GM12878 (cell line): ENCODE data around the gene ADGRL3. TPM values are rescaled to one million over a fixed set of nuclear protein-coding genes. Genes with fewer than 3 reads are reported as not detected.
A peak's percentile ranks its signal among the peaks of the same experiment; 100 is the strongest.

Source experiments
- ATAC-seq: fragments of 200-7000 bp; cut with Tn5 transposase; 3 replicates; pipeline ENCODE4 v1.9.1; 2020; ENCODE audit warnings: mild to moderate bottlenecking, moderate library complexity
- BruUV-seq: library from RNA; stranded (reverse); fragments of 400-500 nt; replicated peaks from 2 replicates; lab custom pipeline; 2021; lab: Mats Ljungman, UMichigan
- CTCF ChIA-PET: fragments of 300-600 bp; sonication (Branson Sonifier 250); formaldehyde crosslinking; extraction: SDS; loops from one replicate; lab custom pipeline; 2021; ENCODE audit warnings: inconsistent platforms; lab: Yijun Ruan, JAX
- POLR2A ChIA-PET: fragments of 350-600 bp; formaldehyde crosslinking; extraction: SDS; loops from one replicate; lab custom pipeline; 2021; ENCODE audit warnings: inconsistent platforms; lab: Charles Lee
- RAD21 ChIA-PET: fragments of 300-600 bp; sonication (Branson Sonifier 250); formaldehyde crosslinking; loops from one replicate; lab custom pipeline; 2023; ENCODE audit warnings: antibody characterized with exemption; ENCODE audit not compliant: unreplicated experiment; lab: Charles Lee
- SMC1A ChIA-PET: fragments of 300-600 bp; sonication (Branson Sonifier 250); formaldehyde crosslinking; loops from one replicate; lab custom pipeline; 2023; ENCODE audit not compliant: unreplicated experiment, uncharacterized antibody; lab: Charles Lee
- DNase-seq: peaks from one replicate; pipeline ENCODE4 v3.0.0-alpha.2; 2011; ENCODE audit warnings: low read depth, low spot score
- FAIRE-seq: peaks from 3 replicates; lab custom pipeline; 2011; peaks lifted over from hg19 to GRCh38; lab: Jason Lieb, UNC
- H2AFZ ChIP-seq: 2 replicates; pipeline ENCODE4 v1.6.0; 2011; ENCODE audit warnings: low read depth, low read length, control low read depth; ENCODE audit not compliant: control insufficient read depth
- H3K27ac ChIP-seq: 2 replicates; pipeline ENCODE4 v1.5.1; 2011; ENCODE audit warnings: control low read depth; ENCODE audit not compliant: control insufficient read depth, insufficient read depth
- H3K27me3 ChIP-seq, 2 experiments: replicated peaks in 1 of 2; 2 replicates each; pipeline versions ENCODE4 v1.6.0 to v1.6.1; 2011; ENCODE audit warnings: low read length in 1 of 2; ENCODE audit not compliant: control insufficient read depth in 2 of 2, insufficient read depth in 2 of 2
- H3K36me3 ChIP-seq, 2 experiments: 2 replicates each; pipeline ENCODE4 v1.5.1; 2011; ENCODE audit warnings: low read length in 1 of 2; ENCODE audit not compliant: control insufficient read depth in 2 of 2, insufficient read depth in 2 of 2
- H3K4me1 ChIP-seq: 2 replicates; pipeline ENCODE4 v1.6.1; 2011; ENCODE audit warnings: mild to moderate bottlenecking, low read length, moderate library complexity, mixed read lengths; ENCODE audit not compliant: control insufficient read depth, insufficient read depth
- H3K4me2 ChIP-seq: 2 replicates; pipeline ENCODE4 v1.6.0; 2011; ENCODE audit warnings: control low read depth; ENCODE audit not compliant: control insufficient read depth, insufficient read depth
- H3K4me3 ChIP-seq: fragments of 200-600 bp; sonication (generic); 2 replicates; pipeline ENCODE4 v1.5.1; 2016
- H3K79me2 ChIP-seq: 2 replicates; pipeline ENCODE4 v1.6.0; 2011; ENCODE audit warnings: low read length; ENCODE audit not compliant: control insufficient read depth, insufficient read depth
- H3K9ac ChIP-seq: 2 replicates; pipeline ENCODE4 v1.8.0; 2011; ENCODE audit warnings: low read length, control low read depth, mixed read lengths; ENCODE audit not compliant: control insufficient read depth, insufficient read depth
- H3K9me3 ChIP-seq: replicated peaks from 3 replicates; pipeline ENCODE4 v1.5.1; 2011; ENCODE audit warnings: mild to moderate bottlenecking, low read length; ENCODE audit not compliant: control insufficient read depth, insufficient read depth
- H4K20me1 ChIP-seq: 2 replicates; pipeline ENCODE4 v1.6.0; 2011; ENCODE audit not compliant: control insufficient read depth, insufficient read depth
- ESRRA ChIP-seq: IDR thresholded peaks from 2 replicates; pipeline ENCODE4 v1.6.1; 2012; ENCODE audit warnings: mild to moderate bottlenecking, low read length, improper control_type of control experiment
- ETV6 ChIP-seq, 2 experiments: fragments of 450-650 bp in 1 of 2; IDR thresholded peaks in 1 of 2; conservative IDR thresholded peaks in 1 of 2; 2 replicates each; pipeline ENCODE4 v1.6.1; 2014; ENCODE audit warnings: antibody characterized with exemption in 1 of 2, borderline replicate concordance in 1 of 2, low read depth in 1 of 2, mild to moderate bottlenecking in 1 of 2, moderate library complexity in 1 of 2
- FOXK2 ChIP-seq: fragments of 450-650 bp; IDR thresholded peaks from 2 replicates; pipeline ENCODE4 v1.6.1; 2017; ENCODE audit warnings: mild to moderate bottlenecking, moderate library complexity
- NR2C2 ChIP-seq: IDR thresholded peaks from 2 replicates; pipeline ENCODE4 v1.6.1; 2011; ENCODE audit warnings: borderline replicate concordance, low read depth; ENCODE audit not compliant: control insufficient read depth, insufficient read length
- NRF1 ChIP-seq: conservative IDR thresholded peaks from 2 replicates; pipeline ENCODE4 v1.6.1; 2011; ENCODE audit warnings: mild to moderate bottlenecking, low read depth, low read length, improper control_type of control experiment
- RUNX3 ChIP-seq: IDR thresholded peaks from 2 replicates; pipeline ENCODE4 v1.6.1; 2012; ENCODE audit warnings: low read length, inconsistent platforms
- whole genome bisulfite sequencing: methylation state at CpG from one replicate; pipeline ENCODE4 v1.1.6; 2016; ENCODE audit warnings: low lambda C conversion rate; ENCODE audit not compliant: insufficient replicate concordance, insufficient coverage; ENCODE audit errors: missing lambda C conversion rate; 5-methylcytosine and 5-hydroxymethylcytosine counted together
- in situ Hi-C: fragments of 300-500 bp; cut with MboI; formaldehyde crosslinking; loops from 9 replicates; pipeline ENCODE4 v1.14.3; 2018; ENCODE audit warnings: mixed read lengths
- intact Hi-C: fragments of 100-400 bp; cut with micrococcal nuclease; formaldehyde crosslinking; loops from one replicate; pipeline ENCODE4 v1.14.2; 2022; ENCODE audit not compliant: unreplicated experiment
- polyA plus RNA-seq, 11 experiments: library from polyadenylated mRNA; depleted of rRNA in 4 of 11; unstranded in 6 of 11; stranded (reverse) in 5 of 11; fragments of >200 nt; fragmentation: Nextera tagmentation in 4 of 11; fragmentation: Illumina TruSeq in 1 of 11; extraction: Ambion mirVana in 4 of 11; extraction: Trizol in 1 of 11; gene quantifications; 1 replicate in 1 of 11; 2 replicates in 10 of 11; pipeline versions ENCODE4 v1.2.1 to v1.2.3, GENCODE V29; 2011 to 2016; ENCODE audit warnings: inconsistent platforms in 2 of 11, missing spikeins in 2 of 11, low read depth in 1 of 11
- total RNA-seq, 4 experiments: library from RNA; depleted of rRNA in 3 of 4; stranded (reverse); fragments of >200 nt in 3 of 4; fragmentation: Illumina TruSeq in 1 of 4; extraction: Trizol in 1 of 4; gene quantifications; 2 replicates each; pipeline versions ENCODE4 v1.2.1 to v1.2.3, GENCODE V29; 2013 to 2021
- TF ChIP-seq, protein P1 (sequence below): IDR thresholded peaks from 2 replicates; pipeline ENCODE4 v1.6.1; 2011; ENCODE audit warnings: low read depth, mild to moderate bottlenecking, low read length, moderate library complexity, borderline replicate concordance; ENCODE audit errors: extremely low read depth
- TF ChIP-seq, protein P2 (sequence below): fragments of 450-650 bp; IDR thresholded peaks from 2 replicates; pipeline ENCODE4 v1.6.1; 2017; ENCODE audit warnings: antibody characterized with exemption, mild to moderate bottlenecking, moderate library complexity
- TF ChIP-seq, protein P3 (sequence below): fragments of 450-650 bp; IDR thresholded peaks from 2 replicates; pipeline ENCODE4 v1.6.1; 2016; ENCODE audit warnings: mild to moderate bottlenecking, moderate library complexity, borderline replicate concordance

Gene ADGRL3
- total and polyA plus RNA-seq, 10 of the 15 experiments (the other 5 are each of a cell fraction or from before 2014, with no cell fraction given), result 1.1 TPM; not detected in 9

DNA sequence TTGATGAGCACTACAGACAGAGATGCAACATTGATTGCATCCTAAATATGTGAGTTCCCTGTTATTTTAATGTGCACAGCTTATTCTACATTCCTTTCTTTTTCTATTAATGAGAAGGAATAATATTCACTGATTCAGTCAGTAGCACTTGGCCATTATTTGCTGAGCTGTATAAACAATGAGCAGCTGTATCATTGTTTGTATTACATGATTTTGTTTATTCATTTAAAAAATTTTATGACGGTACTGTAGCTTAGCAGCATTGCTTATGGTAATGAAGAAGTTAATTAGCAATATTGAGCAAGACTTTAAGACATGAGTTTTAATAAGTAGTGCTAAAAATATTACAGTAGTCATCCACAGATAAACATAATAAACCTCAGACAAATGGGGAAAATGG is 582.0 kb downstream of the ADGRL3 start:
- no peak overlapping the region for H3K4me3 ChIP-seq
- H3K79me2 ChIP-seq, result no peaks in the 10 kb centered on the region
- BruUV-seq, result no TSS peak
- ATAC-seq (no peak), FAIRE-seq (no peak), DNase-seq (no peak)
- H3K4me1 ChIP-seq, result no peaks in the 10 kb centered on the region
- H3K9me3 ChIP-seq, result no peaks in the 10 kb centered on the region
- no peak overlapping the region for H2AFZ ChIP-seq
- ChIA-PET SMC1A (interaction anchor here (0.7 to 1.2 kb wide), 2 partner anchors 53 to 1281 kb away, joined by 3 to 4 read pairs; no protein-coding TSS in a partner anchor), CTCF (no interaction called here), RAD21 (no interaction called here), POLR2A (no interaction called here)
- no peak overlapping the region for H3K27ac ChIP-seq
- no peak overlapping the region for H3K9ac ChIP-seq
- H3K27me3 ChIP-seq, result no peaks in the 10 kb centered on the region
- intact Hi-C loops, result no loop called here
- no peaks in the 10 kb centered on the region for H3K36me3 ChIP-seq
- no peak for TF ChIP-seq FOXK2
- TF ChIP-seq ETV6 (conservative IDR thresholded peaks at IDR 0.05 in 1 of 2, IDR thresholded peaks at IDR 0.05 in 1 of 2; ENCODE audit: borderline replicate concordance in 1 of 2, low read depth in 1 of 2), result no peak
- 78% methylated on average over 1 of the region's 1 CpG for WGBS
- in situ Hi-C loops, result no loop called here
- H3K4me2 ChIP-seq, result no peak overlapping the region
- H4K20me1 ChIP-seq, result no peaks in the 10 kb centered on the region

DNA sequence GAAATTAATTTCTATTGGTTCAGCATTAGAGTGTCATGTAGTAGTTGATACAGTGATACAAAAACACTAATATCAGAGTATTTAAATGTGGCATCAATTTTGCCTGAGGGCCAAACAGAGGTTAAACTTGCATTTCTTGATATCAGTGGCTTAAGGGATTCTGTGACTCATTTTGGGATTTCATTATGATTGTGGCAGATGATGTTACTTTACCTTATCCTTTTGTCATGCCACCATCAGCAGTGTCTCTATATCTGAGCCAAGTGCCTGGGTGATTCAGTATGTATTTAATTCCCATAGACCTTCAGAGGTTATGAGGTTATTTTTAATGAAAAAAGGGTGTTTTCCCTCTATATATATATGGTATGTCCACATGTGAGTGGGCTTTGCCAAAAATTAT is 582.9 kb downstream of the ADGRL3 start:
- intact Hi-C loops, result no loop called here
- ChIA-PET CTCF (no interaction called here), SMC1A (no interaction called here), POLR2A (no interaction called here), RAD21 (no interaction called here)
- Histone ChIP-seq H3K4me3 (no peak overlapping the region), H3K9ac (no peak overlapping the region), H2AFZ (no peak overlapping the region), H3K36me3 (no peaks in the 10 kb centered on the region), H3K27ac (no peak overlapping the region), H3K79me2 (no peaks in the 10 kb centered on the region), H3K4me2 (no peak overlapping the region), H3K9me3 (no peaks in the 10 kb centered on the region), H4K20me1 (no peaks in the 10 kb centered on the region), H3K4me1 (no peaks in the 10 kb centered on the region), H3K27me3 (no peaks in the 10 kb centered on the region)
- in situ Hi-C loops, result no loop called here
- no TSS peak for BruUV-seq
- DNase-seq, result no peak
- peak; percentile 82 for ATAC-seq
- no peak for FAIRE-seq
- TF ChIP-seq RUNX3 (peak; percentile 56), NRF1 (no peak), ESRRA (no peak), NR2C2 (no peak)
- TF ChIP-seq, protein P1, sequence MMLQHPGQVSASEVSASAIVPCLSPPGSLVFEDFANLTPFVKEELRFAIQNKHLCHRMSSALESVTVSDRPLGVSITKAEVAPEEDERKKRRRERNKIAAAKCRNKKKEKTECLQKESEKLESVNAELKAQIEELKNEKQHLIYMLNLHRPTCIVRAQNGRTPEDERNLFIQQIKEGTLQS, result no peak
- TF ChIP-seq, protein P2, sequence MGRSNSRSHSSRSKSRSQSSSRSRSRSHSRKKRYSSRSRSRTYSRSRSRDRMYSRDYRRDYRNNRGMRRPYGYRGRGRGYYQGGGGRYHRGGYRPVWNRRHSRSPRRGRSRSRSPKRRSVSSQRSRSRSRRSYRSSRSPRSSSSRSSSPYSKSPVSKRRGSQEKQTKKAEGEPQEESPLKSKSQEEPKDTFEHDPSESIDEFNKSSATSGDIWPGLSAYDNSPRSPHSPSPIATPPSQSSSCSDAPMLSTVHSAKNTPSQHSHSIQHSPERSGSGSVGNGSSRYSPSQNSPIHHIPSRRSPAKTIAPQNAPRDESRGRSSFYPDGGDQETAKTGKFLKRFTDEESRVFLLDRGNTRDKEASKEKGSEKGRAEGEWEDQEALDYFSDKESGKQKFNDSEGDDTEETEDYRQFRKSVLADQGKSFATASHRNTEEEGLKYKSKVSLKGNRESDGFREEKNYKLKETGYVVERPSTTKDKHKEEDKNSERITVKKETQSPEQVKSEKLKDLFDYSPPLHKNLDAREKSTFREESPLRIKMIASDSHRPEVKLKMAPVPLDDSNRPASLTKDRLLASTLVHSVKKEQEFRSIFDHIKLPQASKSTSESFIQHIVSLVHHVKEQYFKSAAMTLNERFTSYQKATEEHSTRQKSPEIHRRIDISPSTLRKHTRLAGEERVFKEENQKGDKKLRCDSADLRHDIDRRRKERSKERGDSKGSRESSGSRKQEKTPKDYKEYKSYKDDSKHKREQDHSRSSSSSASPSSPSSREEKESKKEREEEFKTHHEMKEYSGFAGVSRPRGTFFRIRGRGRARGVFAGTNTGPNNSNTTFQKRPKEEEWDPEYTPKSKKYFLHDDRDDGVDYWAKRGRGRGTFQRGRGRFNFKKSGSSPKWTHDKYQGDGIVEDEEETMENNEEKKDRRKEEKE, result no peak
- TF ChIP-seq, protein P3, sequence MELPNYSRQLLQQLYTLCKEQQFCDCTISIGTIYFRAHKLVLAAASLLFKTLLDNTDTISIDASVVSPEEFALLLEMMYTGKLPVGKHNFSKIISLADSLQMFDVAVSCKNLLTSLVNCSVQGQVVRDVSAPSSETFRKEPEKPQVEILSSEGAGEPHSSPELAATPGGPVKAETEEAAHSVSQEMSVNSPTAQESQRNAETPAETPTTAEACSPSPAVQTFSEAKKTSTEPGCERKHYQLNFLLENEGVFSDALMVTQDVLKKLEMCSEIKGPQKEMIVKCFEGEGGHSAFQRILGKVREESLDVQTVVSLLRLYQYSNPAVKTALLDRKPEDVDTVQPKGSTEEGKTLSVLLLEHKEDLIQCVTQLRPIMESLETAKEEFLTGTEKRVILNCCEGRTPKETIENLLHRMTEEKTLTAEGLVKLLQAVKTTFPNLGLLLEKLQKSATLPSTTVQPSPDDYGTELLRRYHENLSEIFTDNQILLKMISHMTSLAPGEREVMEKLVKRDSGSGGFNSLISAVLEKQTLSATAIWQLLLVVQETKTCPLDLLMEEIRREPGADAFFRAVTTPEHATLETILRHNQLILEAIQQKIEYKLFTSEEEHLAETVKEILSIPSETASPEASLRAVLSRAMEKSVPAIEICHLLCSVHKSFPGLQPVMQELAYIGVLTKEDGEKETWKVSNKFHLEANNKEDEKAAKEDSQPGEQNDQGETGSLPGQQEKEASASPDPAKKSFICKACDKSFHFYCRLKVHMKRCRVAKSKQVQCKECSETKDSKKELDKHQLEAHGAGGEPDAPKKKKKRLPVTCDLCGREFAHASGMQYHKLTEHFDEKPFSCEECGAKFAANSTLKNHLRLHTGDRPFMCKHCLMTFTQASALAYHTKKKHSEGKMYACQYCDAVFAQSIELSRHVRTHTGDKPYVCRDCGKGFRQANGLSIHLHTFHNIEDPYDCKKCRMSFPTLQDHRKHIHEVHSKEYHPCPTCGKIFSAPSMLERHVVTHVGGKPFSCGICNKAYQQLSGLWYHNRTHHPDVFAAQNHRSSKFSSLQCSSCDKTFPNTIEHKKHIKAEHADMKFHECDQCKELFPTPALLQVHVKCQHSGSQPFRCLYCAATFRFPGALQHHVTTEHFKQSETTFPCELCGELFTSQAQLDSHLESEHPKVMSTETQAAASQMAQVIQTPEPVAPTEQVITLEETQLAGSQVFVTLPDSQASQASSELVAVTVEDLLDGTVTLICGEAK, result no peak
